CD4-positive, alpha-beta T cell treated with Interferon gamma for 1 hour (primary cell): Measurements from ENCODE around the gene CACHD1.

ENCODE experiments used
- DNase-seq: peaks from one replicate; pipeline ENCODE4 v3.0.0-alpha.2; 2020

Gene CACHD1

DNA sequence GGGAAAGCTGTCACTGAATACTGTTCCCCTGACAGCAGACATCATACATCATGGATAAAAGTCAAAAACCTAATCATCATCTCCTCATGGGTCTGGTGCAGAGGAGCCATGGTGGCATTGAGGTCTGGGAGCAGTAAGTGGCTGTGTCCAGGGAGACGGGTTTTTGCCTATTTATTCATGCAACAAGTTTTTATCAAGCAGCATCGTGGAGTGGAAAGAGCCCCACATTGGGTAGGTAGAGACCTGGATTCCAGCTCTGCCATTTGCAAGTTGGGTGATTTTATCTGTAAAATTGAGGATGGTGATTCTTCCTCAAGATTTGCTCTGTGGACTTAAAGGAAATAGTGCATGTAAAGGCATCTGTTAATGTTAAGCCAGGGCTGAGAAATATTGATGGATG lies 4.2 kb downstream of the CACHD1 start:
- DNase-seq, result no peak

DNA sequence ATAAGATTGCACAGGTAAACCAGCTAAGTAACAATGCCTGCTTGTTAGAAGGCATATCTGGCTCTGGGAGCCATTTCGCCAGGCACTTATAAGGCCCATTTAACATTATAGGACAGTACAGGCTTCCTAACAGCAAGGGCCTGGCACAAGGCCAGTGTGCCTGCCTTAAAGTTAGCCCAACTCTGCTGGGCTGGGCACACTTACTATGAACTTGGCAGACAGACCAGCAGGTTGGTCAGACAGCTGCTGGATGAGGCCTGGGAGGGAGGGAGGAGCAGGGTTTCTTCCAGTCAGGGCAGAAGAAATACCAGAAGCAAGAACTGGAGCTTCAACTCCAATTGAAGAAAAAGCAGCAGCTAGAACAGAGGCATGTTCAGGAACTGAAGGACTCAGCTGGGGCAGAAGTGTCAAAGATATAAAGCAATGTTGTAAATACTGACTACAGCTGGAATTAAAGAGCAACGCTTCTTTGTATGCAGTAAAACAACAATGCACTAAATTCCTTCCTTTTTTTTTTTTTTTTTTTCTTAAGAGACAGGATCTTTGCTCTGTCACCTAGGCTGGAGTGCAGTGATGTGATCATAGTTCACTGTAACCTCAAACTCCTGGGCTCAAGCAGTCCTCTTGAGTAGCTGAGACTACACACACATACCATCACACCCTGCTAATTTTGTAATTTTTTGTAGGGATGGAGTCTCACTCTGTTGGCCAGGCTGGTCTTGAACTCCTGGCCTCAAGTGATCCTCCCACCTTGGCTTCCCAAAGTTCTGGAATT lies 4.9 kb downstream of the CACHD1 start:
- no peak for DNase-seq

GRCh38 chr1:64476251-64476952 lies 6.5 kb downstream of the CACHD1 start:
- no peak for DNase-seq

GRCh38 chr1:64478594-64479470 lies 8.9 kb downstream of the CACHD1 start:
- DNase-seq, result no peak

- no peak for DNase-seq
Measured at GRCh38 chr1:64479874-64480273, 9.9 kb downstream of the CACHD1 start.

DNA sequence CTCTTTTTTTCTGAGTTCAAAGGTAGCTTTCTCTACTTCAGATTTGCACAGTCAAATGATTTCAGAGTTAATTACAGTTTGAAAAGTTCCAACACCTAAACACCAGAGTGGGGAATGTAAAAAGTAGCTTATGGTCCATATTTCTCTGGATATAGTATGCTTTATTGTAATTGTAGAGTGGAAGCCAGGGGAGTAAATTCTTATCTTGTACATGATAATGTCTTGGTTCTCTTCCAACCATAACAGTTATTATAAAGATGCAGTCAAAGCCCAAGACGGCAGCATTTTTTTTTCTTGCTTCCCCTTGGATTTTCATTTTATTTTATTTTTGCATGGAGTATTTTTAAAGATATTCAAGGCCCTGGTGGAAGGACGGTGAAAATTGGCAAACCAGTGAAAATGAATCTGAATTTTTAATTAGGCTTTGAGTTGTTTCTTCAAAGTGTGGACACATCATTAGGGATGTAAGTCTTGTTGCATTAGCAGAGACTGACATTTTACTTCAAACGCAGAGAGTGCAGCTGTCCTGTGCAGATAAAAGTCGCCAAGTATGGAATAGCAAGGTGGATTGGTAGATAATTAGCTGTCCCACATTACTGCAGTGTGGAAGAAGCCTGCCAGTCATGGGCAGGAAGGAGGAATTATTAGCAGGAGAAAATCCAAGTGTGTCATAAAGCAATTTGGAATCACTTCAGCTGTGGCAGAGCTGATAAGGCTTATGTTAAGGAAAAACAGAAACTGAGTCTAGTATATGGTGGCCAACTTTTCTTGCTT lies 11.3 kb downstream of the CACHD1 start:
- no peak for DNase-seq

GRCh38 chr1:64482128-64482527 lies 12.2 kb downstream of the CACHD1 start:
- no peak for DNase-seq

DNA sequence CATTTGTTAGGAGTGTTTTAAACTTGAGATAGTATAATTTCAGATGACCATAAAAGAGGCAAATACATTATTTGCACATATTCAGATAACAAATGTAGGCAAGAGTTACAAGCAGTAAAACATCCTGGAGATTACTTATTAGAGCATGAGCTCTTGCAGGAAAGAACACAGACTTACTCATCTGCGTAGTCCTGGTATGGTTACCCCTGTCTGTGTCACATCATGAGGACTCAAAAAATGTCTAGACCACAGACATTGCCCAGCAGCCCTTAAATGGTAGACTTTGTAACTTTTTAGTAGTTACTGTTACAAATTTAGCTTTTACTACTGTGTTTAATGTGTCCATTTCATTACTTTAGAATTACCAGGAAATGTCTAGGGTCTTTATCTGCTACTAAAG lies 12.8 kb downstream of the CACHD1 start:
- DNase-seq, result no peak

- no peak for DNase-seq
Measured at GRCh38 chr1:64483731-64484414, 13.9 kb downstream of the CACHD1 start.

DNA sequence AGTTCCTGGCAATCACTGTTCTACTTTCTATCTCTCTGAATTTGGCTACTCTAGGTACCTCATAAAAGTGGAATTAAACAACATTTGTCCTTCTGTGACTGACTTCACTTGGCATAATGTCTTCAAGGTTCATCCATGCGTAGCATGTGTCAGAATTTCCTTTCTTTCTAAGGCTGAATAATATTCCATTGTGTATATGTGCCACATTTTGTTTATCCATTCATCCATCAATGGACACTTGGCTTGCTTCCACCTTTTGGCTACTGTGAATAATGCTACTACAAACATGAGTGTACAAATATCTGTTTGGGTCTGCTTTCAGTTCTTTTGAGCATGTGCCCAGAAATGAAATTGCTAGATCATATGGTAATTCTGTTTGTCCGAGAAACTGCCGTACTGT lies 14.7 kb downstream of the CACHD1 start:
- no peak for DNase-seq

GRCh38 chr1:64486193-64486592 lies 16.3 kb downstream of the CACHD1 start:
- no peak for DNase-seq

GRCh38 chr1:64487061-64487460 lies 17.1 kb downstream of the CACHD1 start:
- DNase-seq, result no peak

DNA sequence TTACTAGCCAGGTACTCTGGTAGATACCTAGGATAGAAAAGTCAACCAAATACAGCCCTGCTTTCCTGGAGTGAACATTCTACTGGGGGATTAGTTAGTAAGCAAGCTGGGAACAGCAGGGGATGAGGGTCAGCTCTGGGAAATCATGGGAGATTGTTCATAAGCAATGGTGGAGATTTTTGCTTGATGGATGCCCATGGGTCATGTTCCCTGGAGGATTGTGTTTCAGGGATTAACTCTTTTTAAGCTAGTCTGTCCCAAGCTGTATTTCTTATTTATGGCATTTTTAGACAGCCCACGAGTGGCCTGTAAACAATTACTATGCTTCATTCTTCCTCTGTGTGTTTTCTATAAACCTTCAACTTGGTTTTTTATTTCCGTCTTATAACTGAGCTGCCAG lies 18.9 kb downstream of the CACHD1 start:
- no peak for DNase-seq

- no peak for DNase-seq
Measured at GRCh38 chr1:64489707-64490106, 19.8 kb downstream of the CACHD1 start.

GRCh38 chr1:64490213-64490818 lies 20.4 kb downstream of the CACHD1 start:
- no peak for DNase-seq

DNA sequence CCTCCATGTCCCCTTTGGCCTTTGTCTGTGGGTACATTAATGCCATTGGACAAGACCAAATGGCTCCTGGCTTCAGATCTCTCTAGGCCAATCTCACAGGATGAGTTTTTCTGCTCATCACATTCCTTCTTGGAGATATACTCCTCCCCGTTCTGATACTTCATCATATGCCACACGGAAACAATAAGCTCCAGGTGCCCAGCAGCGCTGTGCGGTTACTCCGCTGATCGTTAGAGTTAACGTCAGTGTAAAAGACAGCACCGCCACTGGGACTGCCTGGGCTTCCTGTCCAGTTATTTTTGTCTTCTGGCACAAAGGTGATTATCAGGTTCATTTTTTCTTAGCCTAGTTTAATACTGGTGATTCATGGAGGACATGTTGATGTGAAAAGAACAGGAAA lies 22.5 kb downstream of the CACHD1 start:
- no peak for DNase-seq

DNA sequence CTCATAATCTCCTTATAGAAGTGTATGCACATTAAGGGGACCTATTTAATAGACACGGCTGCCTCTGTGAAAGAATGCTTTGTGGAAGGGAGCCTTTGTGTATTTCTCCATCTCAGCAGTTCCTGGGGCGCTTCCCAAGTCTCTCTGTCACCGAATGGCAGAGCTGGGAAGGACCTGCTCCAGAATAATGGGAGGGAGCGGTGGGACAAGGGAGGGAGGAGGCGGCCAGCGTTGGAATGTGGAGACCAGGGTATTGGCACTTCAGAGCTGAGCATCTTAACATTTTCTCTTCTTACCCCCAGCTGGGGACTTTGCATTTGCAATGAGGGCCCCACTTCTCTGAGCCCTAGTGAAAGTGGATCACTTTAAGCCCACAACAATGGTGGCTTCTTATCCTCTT lies 23.9 kb downstream of the CACHD1 start:
- DNase-seq, result no peak

DNA sequence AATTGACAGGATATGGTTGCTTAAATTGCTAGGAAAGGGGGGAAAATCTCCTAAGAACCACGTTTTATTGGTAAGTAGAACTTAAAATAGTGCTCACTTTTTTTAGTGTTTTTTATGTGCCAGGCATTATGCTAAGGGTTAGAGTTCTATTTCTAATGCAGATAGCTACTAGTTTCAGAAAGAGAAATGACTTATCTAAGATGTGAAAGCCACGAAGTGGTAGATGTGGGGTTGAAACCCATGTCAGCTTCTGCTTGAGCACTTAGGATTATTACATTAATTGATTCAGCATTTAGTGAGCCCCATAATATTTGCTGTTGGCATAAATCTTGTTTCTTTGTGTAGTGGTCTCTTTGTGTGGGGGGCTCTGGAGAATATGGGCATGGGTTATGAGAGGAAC lies 24.7 kb downstream of the CACHD1 start:
- no peak for DNase-seq

GRCh38 chr1:64495878-64496277 lies 25.9 kb downstream of the CACHD1 start:
- no peak for DNase-seq

DNA sequence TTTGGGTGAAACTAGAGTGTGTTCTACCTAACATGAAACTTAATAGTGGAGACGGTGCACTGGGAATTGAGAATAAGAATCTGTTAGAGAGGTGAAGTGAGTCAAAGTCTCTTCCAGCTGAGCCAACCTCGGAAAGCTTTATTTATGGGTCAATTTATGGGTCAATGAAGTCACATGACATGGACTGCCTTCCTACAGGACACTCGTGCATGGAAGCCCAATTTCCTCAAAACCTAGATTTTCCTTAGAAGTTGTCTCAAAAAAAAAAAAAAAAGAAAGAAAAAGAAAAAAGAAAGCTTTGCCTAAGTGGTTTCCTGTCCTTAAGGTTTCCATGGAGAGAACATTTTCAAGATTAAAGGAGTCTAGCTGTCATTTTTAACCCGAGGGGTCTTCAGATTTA lies 26.7 kb downstream of the CACHD1 start:
- no peak for DNase-seq

- DNase-seq, result no peak
Measured at GRCh38 chr1:64497088-64497883, 27.4 kb downstream of the CACHD1 start.
